Loucy (cell line): ENCODE results near the gene UNC5A.
"Not testable (repeated sequence)": the region's sequence is repeated elsewhere in the genome, so short reads cannot be mapped to it uniquely, and the experiment has no call there.

Experiments
- CTCF ChIP-seq: fragments of 200-600 bp; sonication (generic); conservative IDR thresholded peaks from 2 replicates; pipeline ENCODE4 v1.5.1; 2014; ENCODE audit warnings: mild to moderate bottlenecking, antibody characterized with exemption, low read length
- EZH2phosphoT487 ChIP-seq: fragments of 200-600 bp; IDR thresholded peaks from 2 replicates; pipeline ENCODE4 v1.6.1; 2018; ENCODE audit warnings: antibody characterized with exemption, mild to moderate bottlenecking, moderate library complexity, borderline replicate concordance

GRCh38 chr5:176872586-176872985 lies 62.2 kb downstream of the UNC5A start:
- not testable (repeated sequence) for TF ChIP-seq CTCF, EZH2phosphoT487
